Measurements from ENCODE around the gene DIP2C.

The DIP2C gene

GRCh38 chr10:241966-242643, 447.4 kb downstream of the DIP2C start:
- DNase-seq, result no peak

GRCh38 chr10:241451-241850, 448.0 kb downstream of the DIP2C start:
- DNase-seq, result no peak

- DNase-seq, result no peak
These were observed 450.4 kb downstream of the DIP2C start for GRCh38 chr10:239109-239508.

- DNase-seq, result no peak
These were observed 453.6 kb downstream of the DIP2C start for GRCh38 chr10:235915-236314.

GRCh38 chr10:234708-235406, 454.6 kb downstream of the DIP2C start:
- no peak for DNase-seq

GRCh38 chr10:232878-233277, 456.6 kb downstream of the DIP2C start:
- no peak for DNase-seq

GRCh38 chr10:232061-232460, 457.4 kb downstream of the DIP2C start:
- no peak for DNase-seq

GRCh38 chr10:230758-231157, 458.7 kb downstream of the DIP2C start:
- no peak for DNase-seq

- DNase-seq, result no peak
These were observed 461.1 kb downstream of the DIP2C start for GRCh38 chr10:228366-228765.

- DNase-seq, result no peak
These were observed 462.5 kb downstream of the DIP2C start for GRCh38 chr10:227014-227413.

- no peak for DNase-seq
These were observed 463.4 kb downstream of the DIP2C start for GRCh38 chr10:226018-226417.

- no peak for DNase-seq
These were observed 464.9 kb downstream of the DIP2C start for GRCh38 chr10:224571-224970.

Measured in activated T-cell treated with anti-CD3 and anti-CD28 coated beads for 4 hours (primary cell).